ENCODE measurements around the gene MAP3K15. TPM values are rescaled to one million over a fixed set of nuclear protein-coding genes. Genes with fewer than 3 reads are reported as not detected.

The MAP3K15 gene
- total RNA-seq, result 0.24 TPM in 1 of 2 replicates, not detected in the other

GRCh38 chrX:19514791-19515614 lies at the start of gene MAP3K15:
MAP3K15 (minus strand) TSS chrX:19515508; CDS start chrX:19515261, 247 bp downstream.

GRCh38 chrX:19343535-19344408 lies 171.5 kb downstream of the MAP3K15 start, which contains the start of gene PDHA1:
PDHA1 (plus strand) TSS chrX:19343927; CDS start chrX:19344038, 111 bp downstream.

Other genes with a start within 250 kb of the MAP3K15 start
- gene PDHA1, start 171.6 kb downstream of the MAP3K15 start, total RNA-seq, result 58.4 and 75.9 TPM in 2 replicates